HepG2 (cell line): Measurements from ENCODE around the gene CDH23. TPM values are rescaled to one million over a fixed set of nuclear protein-coding genes. Genes with fewer than 3 reads are reported as not detected.

Experiments
- ATAC-seq: fragments of 200-7000 bp; cut with Tn5 transposase; 3 replicates; pipeline ENCODE4 v1.9.1; 2020; ENCODE audit warnings: mild to moderate bottlenecking, moderate library complexity
- BruUV-seq: library from RNA; stranded (reverse); fragments of 400-500 nt; replicated peaks from 2 replicates; lab custom pipeline; 2021; lab: Mats Ljungman, UMichigan
- CTCF ChIA-PET: fragments of 300-600 bp; formaldehyde crosslinking; extraction: SDS; loops from one replicate; lab custom pipeline; 2021; ENCODE audit warnings: low total read pairs, inconsistent platforms, low intra/inter-chr PET ratio; lab: Yijun Ruan, JAX
- POLR2A ChIA-PET: fragments of 350-600 bp; sonication (Branson Sonifier 250); formaldehyde crosslinking; loops from one replicate; lab custom pipeline; 2020; ENCODE audit warnings: antibody characterized with exemption, inconsistent platforms; lab: Yijun Ruan, JAX
- DNase-seq: peaks from one replicate; pipeline ENCODE4 v3.0.0-alpha.2; 2015; ENCODE audit warnings: low spot score
- FAIRE-seq: peaks from 3 replicates; lab custom pipeline; 2011; peaks lifted over from hg19 to GRCh38; lab: Jason Lieb, UNC
- H2AFZ ChIP-seq: one replicate; pipeline ENCODE4 v1.6.1; 2011; ENCODE audit warnings: low read length, inconsistent platforms
- H3K27ac ChIP-seq: fragments of 300-600 bp; 3 replicates; pipeline ENCODE4 v1.8.0; 2011; ENCODE audit warnings: mixed run types, mild to moderate bottlenecking, mixed read lengths, low read length, inconsistent platforms; ENCODE audit not compliant: insufficient read depth; ENCODE audit errors: extremely low read length
- H3K27me3 ChIP-seq, 2 experiments: fragments of 200-600 bp in 1 of 2; 2 replicates in 1 of 2; 3 replicates in 1 of 2; pipeline versions ENCODE4 v1.6.0 to v1.8.0; 2011; ENCODE audit warnings: low read length in 2 of 2, mild to moderate bottlenecking in 2 of 2, moderate library complexity in 2 of 2, inconsistent platforms in 1 of 2; ENCODE audit not compliant: insufficient read depth in 2 of 2, control insufficient read depth in 1 of 2
- H3K36me3 ChIP-seq, 2 experiments: fragments of 200-600 bp in 1 of 2; replicated peaks in 1 of 2; 2 replicates in 1 of 2; 3 replicates in 1 of 2; pipeline versions ENCODE4 v1.5.1 to v1.8.0; 2011; ENCODE audit warnings: low read length in 2 of 2, inconsistent platforms in 1 of 2; ENCODE audit not compliant: insufficient read depth in 2 of 2, control insufficient read depth in 1 of 2
- H3K4me1 ChIP-seq: 2 replicates; pipeline ENCODE4 v1.5.1; 2012; ENCODE audit warnings: low read length, inconsistent platforms; ENCODE audit not compliant: insufficient read depth
- H3K4me2 ChIP-seq: 2 replicates; pipeline ENCODE4 v1.6.0; 2011; ENCODE audit warnings: low read depth, low read length, inconsistent platforms
- H3K4me3 ChIP-seq, 3 experiments: fragments of 200-600 bp in 1 of 3; sonication (generic), shearing (Covaris generic) in 1 of 3; replicated peaks in 1 of 3; 2 replicates each; pipeline ENCODE4 v1.5.1; 2011 to 2016; ENCODE audit warnings: low read length in 3 of 3, inconsistent platforms in 2 of 3, low read depth in 2 of 3, mild to moderate bottlenecking in 2 of 3, control low read depth in 1 of 3, mixed read lengths in 1 of 3; ENCODE audit not compliant: insufficient read depth in 1 of 3
- H3K79me2 ChIP-seq: one replicate; pipeline ENCODE4 v1.6.1; 2011; ENCODE audit warnings: low read length, inconsistent platforms; ENCODE audit not compliant: insufficient read depth
- H3K9ac ChIP-seq: 2 replicates; pipeline ENCODE4 v1.6.0; 2011; ENCODE audit warnings: mild to moderate bottlenecking, low read depth, low read length, inconsistent platforms; ENCODE audit not compliant: insufficient read depth
- H3K9me3 ChIP-seq: 2 replicates; pipeline ENCODE4 v1.5.1; 2012; ENCODE audit warnings: mild to moderate bottlenecking, low read length
- H4K20me1 ChIP-seq: 2 replicates; pipeline ENCODE4 v1.6.0; 2011; ENCODE audit warnings: inconsistent platforms, mild to moderate bottlenecking, low read length, moderate library complexity; ENCODE audit not compliant: insufficient read depth
- ATF5 ChIP-seq: sonication (generic); formaldehyde crosslinking; IDR thresholded peaks from 2 replicates; pipeline ENCODE4 v1.4.0; 2020; ENCODE audit warnings: mild to moderate bottlenecking, low read depth, missing genetic modification reagents
- CSRNP2 ChIP-seq: sonication (generic); formaldehyde crosslinking; conservative IDR thresholded peaks from 2 replicates; pipeline ENCODE4 v1.8.0; 2022; ENCODE audit warnings: low read depth, missing genetic modification reagents
- GABPB1 ChIP-seq: IDR thresholded peaks from 2 replicates; pipeline ENCODE4 v1.6.1; 2016; ENCODE audit warnings: mild to moderate bottlenecking, missing genetic modification reagents, moderate library complexity, missing compliant biosample characterization
- GZF1 ChIP-seq: sonication (generic); formaldehyde crosslinking; IDR thresholded peaks from 2 replicates; pipeline ENCODE4 v1.5.1; 2020; ENCODE audit warnings: mild to moderate bottlenecking, missing genetic modification reagents
- HOMEZ ChIP-seq: IDR thresholded peaks from 2 replicates; pipeline ENCODE4 v1.6.1; 2016; ENCODE audit warnings: low read depth
- KLF11 ChIP-seq: IDR thresholded peaks from 2 replicates; pipeline ENCODE4 v1.6.1; 2016; ENCODE audit warnings: missing compliant biosample characterization
- PAXIP1 ChIP-seq: sonication (generic); formaldehyde crosslinking; conservative IDR thresholded peaks from 2 replicates; pipeline ENCODE4 v1.4.0; 2020; ENCODE audit warnings: mild to moderate bottlenecking, missing genetic modification reagents, moderate library complexity
- PITX1 ChIP-seq: sonication (generic); formaldehyde crosslinking; IDR thresholded peaks from 2 replicates; pipeline ENCODE4 v1.5.1; 2020; ENCODE audit warnings: mild to moderate bottlenecking, missing genetic modification reagents
- SNRNP70 ChIP-seq: fragments of 200-400 bp; formaldehyde crosslinking; IDR thresholded peaks from 2 replicates; pipeline ENCODE4 v1.6.1; 2017; ENCODE audit warnings: mild to moderate bottlenecking, low read depth, low read length, moderate library complexity
- TBP ChIP-seq: sonication (generic); formaldehyde crosslinking; IDR thresholded peaks from 2 replicates; pipeline ENCODE4 v1.5.0; 2020; ENCODE audit warnings: missing genetic modification reagents
- ZBTB25 ChIP-seq: IDR thresholded peaks from 2 replicates; pipeline ENCODE4 v1.6.1; 2018; ENCODE audit warnings: missing genetic modification reagents
- ZBTB7A ChIP-seq: sonication (generic); formaldehyde crosslinking; IDR thresholded peaks from 2 replicates; pipeline ENCODE4 v1.8.0; 2022; ENCODE audit warnings: mild to moderate bottlenecking, missing genetic modification reagents
- ZNF775 ChIP-seq: sonication (generic); formaldehyde crosslinking; IDR thresholded peaks from 2 replicates; pipeline ENCODE4 v1.4.0; 2020; ENCODE audit warnings: missing genetic modification reagents, mild to moderate bottlenecking, moderate library complexity, borderline replicate concordance
- ZNF816 ChIP-seq: sonication (generic); formaldehyde crosslinking; IDR thresholded peaks from 2 replicates; pipeline ENCODE4 v1.8.0; 2022; ENCODE audit warnings: missing genetic modification reagents, mild to moderate bottlenecking, borderline replicate concordance
- WGBS: methylation state at CpG from one replicate; pipeline ENCODE4 v1.1.6; 2017; ENCODE audit warnings: low lambda C conversion rate; 5-methylcytosine and 5-hydroxymethylcytosine counted together
- in situ Hi-C: cut with HindIII; loops from 2 replicates; pipeline ENCODE4 v1.10.0; 2017; ENCODE audit warnings: low pct_unique_long_range_greater_than_20kb; ENCODE audit not compliant: extremely low pct_ligation_motif_present
- intact Hi-C: fragments of 100-400 bp; cut with micrococcal nuclease; formaldehyde crosslinking; loops from one replicate; pipeline ENCODE4 v1.10.0; 2022; ENCODE audit not compliant: unreplicated experiment
- polyA plus RNA-seq, 8 experiments: library from polyadenylated mRNA; depleted of rRNA in 3 of 8; stranded (reverse) in 7 of 8; unstranded in 1 of 8; fragments of >200 nt; fragmentation: Illumina TruSeq in 4 of 8; extraction: Trizol in 4 of 8; gene quantifications; 2 replicates each; pipeline versions ENCODE4 v1.2.1 to v1.2.3, GENCODE V29; 2011 to 2016; ENCODE audit warnings: low read depth in 4 of 8, missing spikeins in 1 of 8, mixed read lengths in 1 of 8; ENCODE audit not compliant: insufficient read depth in 1 of 8
- total RNA-seq, 5 experiments: library from RNA; depleted of rRNA; stranded (reverse); fragments of >200 nt; fragmentation: Illumina TruSeq; extraction: Trizol; gene quantifications; 2 replicates each; pipeline ENCODE4 v1.2.3, GENCODE V29; 2016; ENCODE audit warnings: low read depth in 1 of 5

CDH23 gene
- total and polyA plus RNA-seq, 2 of the 13 experiments (the other 11 are each of a cell fraction or from before 2014, with no cell fraction given), result 0.13 TPM; not detected in 1

- H2AFZ ChIP-seq, result no peak overlapping the region
- ChIA-PET POLR2A (interaction anchor here (0.9 kb wide), 1 partner anchor 12 kb away, joined by 3 read pairs; no protein-coding TSS in a partner anchor), CTCF (no interaction called here)
- H3K27me3 ChIP-seq, result no peaks in the 10 kb centered on the region
- in situ Hi-C loops, result loop anchor here (5.0 kb wide), 1 partner anchor 44 kb away; no protein-coding TSS in a partner anchor
- H3K4me1 ChIP-seq, result peaks cover 61% of the 10 kb centered on the region
- peak overlapping the region; percentile 77 for H3K4me2 ChIP-seq
- peak overlapping the region; percentile 36 for H3K27ac ChIP-seq
- DNase-seq, result peak; percentile 55
- BruUV-seq, result no TSS peak
- H4K20me1 ChIP-seq, result peaks cover 34% of the 10 kb centered on the region
- FAIRE-seq, result peak; percentile 52
- peak overlapping the region; percentile 72 for H3K9ac ChIP-seq
- peaks cover 0 to 2% of the 10 kb centered on the region in 2 experiments; a peak in 2 of 5 replicates for H3K36me3 ChIP-seq
- H3K9me3 ChIP-seq, result no peaks in the 10 kb centered on the region
- ATAC-seq, result peak; percentile 12; the same call in 1 of the 3 replicates
- 24% methylated on average over 11 of the region's 11 CpGs for WGBS
- intact Hi-C loops, result no loop called here
- H3K4me3 ChIP-seq, result peak overlapping the region; percentile 74 to 84 (median 81)
- peaks cover 70% of the 10 kb centered on the region for H3K79me2 ChIP-seq
- TF ChIP-seq GZF1 (CRISPR knock-in tag), result no peak
- no peak for TF ChIP-seq ZNF775 (CRISPR knock-in tag)
- TF ChIP-seq PITX1 (CRISPR knock-in tag), result 0 out of 2 replicates have a peak, but pooled peaks have one; percentile 26
- no peak for TF ChIP-seq KLF11 (CRISPR knock-in tag)
- no peak for TF ChIP-seq CSRNP2
- no peak for TF ChIP-seq GABPB1
- no peak for TF ChIP-seq ZNF816 (CRISPR knock-in tag)
- TF ChIP-seq SNRNP70, result no peak
- no peak for TF ChIP-seq TBP (CRISPR knock-in tag)
- no peak for TF ChIP-seq ZBTB7A
- no peak for TF ChIP-seq ATF5
- no peak for TF ChIP-seq HOMEZ (CRISPR knock-in tag)
- TF ChIP-seq ZBTB25 (CRISPR knock-in tag), result no peak
- TF ChIP-seq PAXIP1 (CRISPR knock-in tag), result 0 out of 2 replicates have a peak, but pooled peaks have one; percentile 24
These were observed 451.9 kb downstream of the CDH23 start for GRCh38 chr10:71848325-71849275.
